NCI-H1105 treated with DMSO at 0.1 percent for 48 hours (cell line): ENCODE data around the gene PET100.

ENCODE experiments used
- DNase-seq: peaks from one replicate; lab custom pipeline; 2025; lab: John Stamatoyannopoulos, UW

PET100 gene

DNA sequence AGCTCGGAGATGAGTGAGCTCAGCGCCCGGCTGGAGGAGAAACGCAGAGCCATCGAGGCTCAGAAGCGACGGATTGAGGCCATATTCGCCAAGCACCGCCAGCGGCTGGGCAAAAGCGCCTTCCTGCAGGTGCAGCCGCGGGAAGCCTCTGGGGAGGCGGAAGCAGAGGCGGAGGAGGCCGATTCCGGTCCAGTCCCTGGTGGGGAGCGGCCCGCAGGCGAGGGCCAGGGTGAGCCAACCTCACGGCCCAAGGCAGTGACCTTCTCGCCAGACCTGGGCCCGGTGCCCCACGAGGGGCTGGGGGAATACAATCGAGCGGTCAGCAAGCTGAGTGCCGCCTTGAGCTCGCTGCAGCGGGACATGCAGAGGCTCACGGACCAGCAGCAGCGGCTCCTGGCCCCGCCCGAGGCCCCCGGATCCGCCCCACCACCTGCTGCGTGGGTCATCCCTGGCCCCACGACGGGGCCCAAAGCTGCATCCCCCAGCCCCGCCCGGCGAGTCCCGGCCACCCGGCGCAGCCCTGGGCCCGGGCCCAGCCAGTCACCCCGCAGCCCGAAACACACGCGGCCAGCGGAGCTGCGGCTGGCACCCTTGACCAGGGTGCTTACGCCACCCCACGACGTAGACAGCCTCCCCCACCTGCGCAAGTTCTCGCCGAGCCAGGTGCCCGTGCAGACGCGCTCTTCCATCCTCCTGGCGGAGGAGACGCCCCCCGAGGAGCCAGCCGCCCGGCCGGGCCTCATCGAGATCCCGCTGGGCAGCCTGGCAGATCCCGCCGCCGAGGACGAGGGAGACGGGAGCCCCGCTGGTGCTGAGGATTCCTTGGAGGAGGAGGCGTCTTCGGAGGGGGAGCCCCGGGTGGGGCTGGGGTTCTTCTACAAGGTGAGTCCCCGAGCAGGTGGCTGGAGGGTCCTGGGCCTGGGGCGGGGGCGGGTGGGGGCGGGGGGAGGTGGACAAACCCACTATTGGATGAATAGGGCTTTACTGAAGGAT is 17.0 kb upstream of the PET100 start:
- DNase-seq = no peak

DNA sequence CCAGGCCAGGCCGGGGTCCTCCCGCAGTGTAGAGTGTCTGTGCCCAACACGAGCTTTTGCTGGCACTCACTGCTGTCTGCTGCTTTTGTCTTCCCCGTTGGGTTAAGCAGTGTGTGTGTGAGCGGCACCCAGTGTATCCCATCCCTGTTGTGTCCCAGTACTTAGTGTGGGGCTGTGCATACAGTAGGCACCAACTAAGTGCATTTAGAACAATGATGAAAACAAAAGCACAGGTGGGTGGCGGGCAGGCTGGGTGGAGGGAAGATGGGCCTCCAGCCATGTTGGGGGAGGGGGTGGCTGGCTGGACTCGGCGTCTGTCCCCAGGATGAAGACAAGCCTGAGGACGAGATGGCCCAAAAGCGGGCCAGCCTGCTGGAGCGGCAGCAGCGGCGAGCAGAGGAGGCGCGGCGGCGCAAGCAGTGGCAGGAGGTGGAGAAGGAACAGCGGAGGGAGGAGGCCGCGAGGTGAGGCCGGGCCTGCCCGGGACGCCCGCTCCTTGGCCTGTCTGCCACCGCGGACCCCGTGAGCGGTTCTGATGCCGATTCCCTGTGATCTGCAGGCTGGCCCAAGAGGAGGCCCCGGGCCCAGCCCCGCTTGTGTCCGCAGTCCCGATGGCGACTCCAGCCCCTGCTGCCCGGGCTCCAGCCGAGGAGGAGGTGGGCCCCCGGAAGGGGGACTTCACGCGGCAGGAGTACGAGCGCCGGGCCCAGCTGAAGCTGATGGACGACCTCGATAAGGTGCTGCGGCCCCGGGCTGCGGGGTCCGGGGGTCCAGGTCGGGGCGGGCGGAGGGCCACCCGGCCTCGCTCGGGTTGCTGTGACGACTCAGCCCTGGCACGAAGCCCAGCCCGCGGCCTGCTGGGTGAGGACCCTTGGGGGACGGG is 14.5 kb upstream of the PET100 start:
- no peak for DNase-seq

DNA sequence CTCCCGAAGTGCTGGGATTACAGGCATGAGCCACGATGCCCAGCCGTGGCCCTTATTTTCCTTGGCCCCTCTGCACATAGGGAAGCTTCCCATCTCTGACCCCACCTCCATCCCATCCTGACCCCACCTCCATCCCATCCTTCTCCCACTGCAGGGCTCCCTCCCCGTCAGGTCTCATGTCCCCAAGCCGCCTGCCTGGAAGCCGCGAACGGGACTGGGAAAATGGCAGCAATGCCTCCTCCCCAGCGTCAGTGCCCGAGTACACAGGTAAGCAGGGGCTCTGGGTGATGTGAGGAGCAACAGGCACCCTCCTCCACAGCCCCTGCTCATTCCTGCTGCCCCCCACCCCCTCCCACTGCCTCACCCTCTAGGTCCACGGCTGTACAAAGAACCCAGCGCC is 12.4 kb upstream of the PET100 start:
- DNase-seq = no peak

DNA sequence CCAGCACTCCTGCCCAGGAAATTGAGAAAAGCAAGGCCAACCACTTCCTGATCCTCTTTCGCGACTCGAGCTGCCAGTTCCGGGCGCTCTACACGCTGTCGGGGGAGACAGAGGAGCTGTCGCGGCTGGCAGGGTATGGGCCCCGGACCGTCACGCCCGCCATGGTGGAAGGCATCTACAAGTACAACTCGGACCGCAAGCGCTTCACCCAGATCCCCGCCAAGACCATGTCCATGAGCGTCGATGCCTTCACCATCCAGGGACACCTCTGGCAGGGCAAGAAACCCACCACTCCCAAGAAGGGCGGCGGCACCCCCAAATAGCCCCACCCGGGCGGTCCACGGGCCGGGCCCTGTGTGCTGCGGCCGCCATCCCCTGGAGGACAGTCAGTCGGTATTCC is 11.9 kb upstream of the PET100 start:
- no peak for DNase-seq

DNA sequence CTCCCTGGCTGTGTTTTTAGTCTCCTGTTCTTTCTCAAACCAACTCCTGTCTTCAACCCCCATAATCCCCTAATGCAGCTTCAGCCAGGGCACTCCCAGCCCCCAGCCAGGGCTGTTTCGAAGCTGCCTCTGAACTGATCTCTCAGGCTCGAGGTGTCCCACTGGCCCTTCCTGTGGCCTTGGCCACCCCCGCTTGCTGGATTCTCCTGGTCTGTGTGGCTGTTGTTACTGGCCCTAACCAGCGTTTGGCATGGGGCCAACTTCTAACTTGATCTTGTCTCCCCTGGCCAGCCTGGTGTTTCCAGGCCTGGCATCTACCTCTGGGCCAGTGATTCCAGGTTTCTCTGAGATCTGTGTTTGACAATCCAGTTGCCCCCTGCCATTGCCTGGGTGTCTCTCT is 11.2 kb upstream of the PET100 start:
- no peak for DNase-seq

DNA sequence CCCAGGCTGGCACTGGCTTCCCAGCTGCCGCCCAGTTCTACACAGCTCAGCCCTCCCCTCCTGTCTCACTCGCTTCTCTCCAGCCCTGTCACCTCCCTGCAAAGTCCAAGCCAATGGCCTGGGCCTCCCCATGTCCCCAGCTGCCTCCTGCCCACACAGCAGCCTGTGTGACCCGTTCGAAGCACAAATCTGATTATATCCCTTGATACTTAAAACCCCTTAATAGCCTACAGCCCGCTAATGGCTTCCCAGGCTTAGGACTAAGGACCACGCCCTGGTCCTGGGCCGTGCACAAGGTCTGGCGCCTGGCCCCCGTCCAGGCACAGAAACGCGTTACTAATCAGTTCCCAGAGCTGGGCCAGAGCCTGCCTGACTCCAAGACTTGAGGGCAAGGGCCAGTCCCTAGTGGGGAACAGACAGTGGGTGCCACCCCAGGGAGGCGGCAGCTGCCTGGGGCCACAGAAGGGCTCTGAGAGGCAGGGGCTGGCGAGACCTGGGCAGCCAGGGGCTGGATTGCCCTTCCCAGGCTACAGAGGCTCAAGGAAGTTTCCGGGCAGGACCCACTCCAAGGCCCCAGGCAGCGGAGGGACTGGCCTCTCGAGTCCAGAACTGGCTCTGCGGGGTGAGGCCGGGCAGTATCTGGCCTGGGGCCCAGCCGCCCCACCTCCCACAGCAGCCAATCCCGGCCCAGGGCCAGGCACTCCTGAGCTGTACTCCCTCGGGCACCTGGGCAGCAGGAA is 10.7 kb upstream of the PET100 start:
- DNase-seq = no peak

DNA sequence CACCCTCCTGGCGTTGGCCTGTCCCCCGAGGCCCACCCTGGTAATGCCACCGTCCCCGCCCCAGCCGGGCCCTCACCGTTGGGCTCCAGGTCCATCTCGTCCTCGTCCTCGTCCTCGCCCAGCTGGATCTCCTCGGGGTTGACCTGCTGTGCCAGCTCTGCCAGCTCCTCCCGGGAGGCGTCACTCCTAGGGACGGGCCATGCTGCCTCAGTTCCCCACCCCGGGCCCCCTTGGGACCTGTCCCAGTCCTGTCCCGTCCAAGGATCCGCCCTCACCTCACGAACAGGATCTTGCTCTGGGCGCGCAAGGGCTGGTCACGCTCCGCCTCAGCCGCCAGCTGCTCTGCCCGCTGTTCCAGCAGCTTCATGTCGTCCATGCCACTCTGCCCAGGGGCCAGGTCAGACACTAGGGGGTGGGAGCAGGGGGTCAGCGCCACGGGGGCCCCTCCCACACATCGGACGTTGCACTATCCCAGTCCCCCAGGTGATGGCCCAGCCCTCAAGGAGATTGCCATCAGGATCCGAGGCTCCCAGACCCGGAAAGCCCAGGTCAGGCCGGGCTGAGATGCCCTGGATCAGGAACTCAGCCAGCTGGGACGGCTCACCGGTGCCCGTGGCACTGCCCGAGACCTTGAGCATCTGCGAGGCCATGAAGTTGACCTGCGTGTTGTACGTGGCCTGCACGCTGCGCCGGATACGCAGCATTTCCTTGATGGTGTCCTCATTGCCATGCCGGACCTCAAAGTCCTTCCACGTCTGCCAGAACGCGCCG is 9.7 kb upstream of the PET100 start:
- DNase-seq = no peak

DNA sequence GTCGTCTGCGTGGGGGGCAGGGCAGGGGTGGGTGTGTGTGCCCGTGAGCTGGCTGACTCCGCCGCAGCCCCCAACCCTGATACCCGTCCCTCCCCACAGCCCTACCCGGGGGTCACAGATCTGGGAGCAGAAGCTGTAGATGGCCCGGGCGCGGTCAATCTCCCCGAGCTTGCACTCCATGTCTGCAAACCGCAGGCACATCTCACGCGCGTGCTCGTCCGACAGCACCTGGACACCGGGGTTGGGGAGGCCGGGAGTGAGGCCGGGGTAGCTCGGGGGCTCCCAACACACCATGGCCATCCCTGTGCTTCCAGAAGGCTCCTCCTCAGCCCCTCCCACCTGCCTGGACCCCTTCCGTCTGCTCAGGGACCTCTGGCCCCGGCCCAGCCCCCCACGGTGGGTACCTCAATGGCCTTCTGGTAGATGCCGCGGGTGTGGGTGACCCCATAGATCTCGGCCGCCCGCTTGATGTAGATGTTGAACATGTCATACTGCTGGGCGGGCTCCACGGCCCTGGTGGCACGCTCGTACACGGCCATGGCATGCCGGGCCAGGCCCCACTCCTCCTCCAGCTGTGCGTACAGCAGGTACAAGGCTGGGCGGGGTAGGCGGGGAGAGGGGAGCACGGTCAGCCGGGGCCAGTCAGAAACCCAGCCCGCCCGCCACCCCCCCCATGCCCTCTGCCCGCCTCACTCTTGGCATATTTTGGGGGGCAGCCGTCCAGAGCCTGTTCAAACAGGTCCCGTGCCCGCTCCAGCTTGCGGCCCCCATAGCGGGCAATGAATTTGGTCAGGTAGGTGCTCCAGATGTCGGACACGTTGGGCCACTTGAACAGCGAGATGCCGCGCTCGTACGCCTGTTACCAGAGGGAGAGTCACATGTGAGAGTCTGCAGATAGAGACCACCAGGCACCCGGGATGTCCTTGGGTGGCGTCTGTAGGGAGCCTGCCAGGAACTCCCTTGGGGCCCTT is 8.9 kb upstream of the PET100 start:
- DNase-seq = no peak

DNA sequence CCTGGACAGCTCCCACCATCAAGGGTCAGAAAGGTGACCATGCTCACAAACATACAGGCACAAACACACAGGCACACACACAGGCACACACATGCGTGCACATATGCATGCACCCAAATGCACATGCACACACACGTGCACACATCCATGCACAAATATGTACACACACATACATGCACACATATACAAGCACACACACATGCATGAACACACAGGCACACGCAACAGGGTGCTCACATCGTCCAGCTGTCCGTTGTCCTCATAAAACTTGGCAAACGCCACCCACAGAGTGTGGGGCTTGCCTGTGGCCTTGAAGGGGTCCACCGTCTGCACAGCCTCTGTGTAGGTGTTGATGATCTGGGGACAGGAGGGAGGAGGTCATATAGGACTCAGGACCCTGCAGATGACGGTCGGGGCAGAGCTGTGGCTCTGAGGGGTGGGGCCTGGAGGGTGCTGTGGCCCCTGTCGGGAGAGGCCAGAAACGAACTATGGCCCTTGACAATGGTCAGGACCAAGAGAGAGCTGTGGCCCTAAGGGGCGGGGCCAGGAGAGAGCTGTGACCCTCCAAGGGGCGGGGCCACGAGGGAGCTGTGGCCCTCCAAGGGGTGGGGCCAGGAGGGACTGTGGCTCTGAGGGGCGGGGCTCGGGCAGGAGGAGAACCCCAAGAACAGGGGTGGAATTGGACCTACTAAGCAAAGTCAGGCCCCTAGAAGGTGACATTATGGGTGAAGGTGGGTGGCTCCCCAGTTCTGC is 6.5 kb upstream of the PET100 start:
- no peak for DNase-seq

DNA sequence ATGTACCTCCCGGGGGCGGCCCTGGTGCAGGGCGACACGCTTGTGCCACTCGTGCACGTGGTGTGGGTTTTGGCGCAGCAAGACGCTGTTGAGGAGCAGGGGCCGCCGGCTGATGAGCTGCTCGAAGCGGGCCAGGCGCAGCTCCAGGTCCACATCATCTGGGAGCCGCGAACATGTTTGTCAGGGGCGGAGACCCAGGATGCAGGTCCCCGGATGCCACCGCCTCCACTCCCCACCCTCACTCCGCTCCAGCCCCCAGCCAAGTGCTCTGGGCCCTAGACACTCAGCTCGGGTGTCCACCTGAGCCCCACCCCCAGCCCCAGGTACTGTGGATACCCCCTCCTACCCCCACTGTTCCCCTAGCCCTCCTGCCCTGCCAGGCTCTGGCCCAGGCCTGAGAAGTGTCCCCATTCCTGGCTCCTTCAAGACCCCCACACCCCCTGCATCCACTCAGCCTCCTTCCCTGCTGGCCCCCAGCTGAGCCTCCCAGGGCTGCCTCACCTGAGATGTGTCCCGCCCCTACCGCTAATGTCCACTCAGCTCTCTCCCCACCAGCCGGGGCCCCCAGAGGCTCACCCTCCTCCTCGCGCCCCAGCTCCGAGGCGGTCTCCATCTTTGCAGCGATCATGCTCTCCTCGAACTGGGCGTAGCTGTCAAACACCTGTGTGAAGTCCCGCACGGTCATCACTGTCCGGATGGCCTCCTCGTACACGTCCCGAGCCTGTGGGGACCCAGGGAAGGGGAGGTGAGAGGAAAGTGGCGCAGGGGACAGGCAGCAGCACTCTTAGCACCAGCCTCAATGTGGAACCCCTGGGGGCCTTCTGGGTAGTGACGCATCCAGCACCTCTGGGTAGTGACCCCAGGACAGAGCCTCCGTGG is 5.6 kb upstream of the PET100 start:
- no peak for DNase-seq

DNA sequence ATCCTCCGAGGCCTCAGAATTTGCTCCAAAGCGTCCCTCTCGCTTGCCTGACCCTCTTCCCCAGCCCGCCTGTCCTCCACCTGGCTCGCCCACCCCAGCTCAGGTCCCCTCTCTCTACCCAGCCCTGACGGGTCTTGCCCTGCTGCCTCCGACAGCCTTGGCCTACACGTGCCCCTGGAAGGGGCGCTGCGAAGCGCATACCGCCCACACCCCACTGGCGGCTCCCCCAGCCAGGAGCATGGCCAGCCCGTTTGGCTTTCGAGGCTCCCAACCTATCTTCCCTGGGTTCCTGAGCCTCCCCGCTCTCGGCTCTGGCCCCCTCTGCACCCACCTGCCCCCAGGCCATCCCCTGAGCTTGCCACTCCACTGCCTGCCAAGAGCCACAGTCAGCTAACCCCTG is 4.8 kb upstream of the PET100 start:
- no peak for DNase-seq

DNA sequence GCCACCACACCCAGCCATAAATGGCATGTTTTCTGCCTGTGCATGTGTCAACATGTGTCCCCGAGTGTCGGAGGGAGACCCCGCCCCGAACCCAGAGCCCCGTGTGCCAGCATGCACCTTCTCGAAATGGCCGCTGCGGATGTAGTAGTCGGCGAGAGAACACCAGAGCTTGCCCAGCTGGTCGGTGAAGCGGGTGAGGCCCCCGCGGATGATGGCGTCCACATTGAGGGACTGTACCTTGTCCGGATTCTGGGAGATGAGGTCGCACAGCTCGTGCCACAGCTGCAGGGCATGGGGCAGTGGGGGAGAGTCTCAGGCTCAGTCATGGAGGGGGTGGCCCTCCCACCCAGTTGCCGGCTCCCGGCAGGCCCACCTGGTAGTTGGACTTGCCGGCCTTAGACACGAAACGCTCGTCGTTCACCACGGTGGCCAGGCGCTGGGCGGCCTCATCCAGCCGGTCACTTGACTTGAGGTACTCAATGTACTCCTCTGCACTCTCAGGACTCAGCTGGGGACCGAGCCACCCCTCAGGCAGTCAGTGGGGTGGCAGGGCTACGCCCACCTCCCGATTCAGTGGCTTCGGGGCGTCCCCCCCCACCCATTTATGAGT is 3.7 kb upstream of the PET100 start:
- no peak for DNase-seq

DNA sequence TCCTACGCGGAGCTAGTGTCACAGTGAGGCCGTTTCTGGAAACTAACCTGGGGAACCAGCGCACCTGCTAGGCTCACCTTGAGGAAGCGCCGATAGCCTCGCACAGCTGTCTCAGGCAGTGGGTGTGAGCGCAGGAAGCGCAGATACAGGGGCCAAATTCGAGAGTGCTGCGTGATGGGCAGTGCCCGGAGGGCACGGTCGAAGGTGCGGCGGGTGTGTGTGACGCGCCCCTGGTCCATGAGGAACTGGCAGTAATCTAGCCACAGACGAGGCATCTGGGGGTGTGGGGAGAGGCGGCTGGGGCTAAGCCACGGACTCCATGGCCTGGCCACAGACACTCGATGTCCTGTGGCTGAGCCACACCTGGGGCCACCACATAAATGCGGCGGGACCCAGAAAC is 2.4 kb upstream of the PET100 start:
- DNase-seq = no peak

DNA sequence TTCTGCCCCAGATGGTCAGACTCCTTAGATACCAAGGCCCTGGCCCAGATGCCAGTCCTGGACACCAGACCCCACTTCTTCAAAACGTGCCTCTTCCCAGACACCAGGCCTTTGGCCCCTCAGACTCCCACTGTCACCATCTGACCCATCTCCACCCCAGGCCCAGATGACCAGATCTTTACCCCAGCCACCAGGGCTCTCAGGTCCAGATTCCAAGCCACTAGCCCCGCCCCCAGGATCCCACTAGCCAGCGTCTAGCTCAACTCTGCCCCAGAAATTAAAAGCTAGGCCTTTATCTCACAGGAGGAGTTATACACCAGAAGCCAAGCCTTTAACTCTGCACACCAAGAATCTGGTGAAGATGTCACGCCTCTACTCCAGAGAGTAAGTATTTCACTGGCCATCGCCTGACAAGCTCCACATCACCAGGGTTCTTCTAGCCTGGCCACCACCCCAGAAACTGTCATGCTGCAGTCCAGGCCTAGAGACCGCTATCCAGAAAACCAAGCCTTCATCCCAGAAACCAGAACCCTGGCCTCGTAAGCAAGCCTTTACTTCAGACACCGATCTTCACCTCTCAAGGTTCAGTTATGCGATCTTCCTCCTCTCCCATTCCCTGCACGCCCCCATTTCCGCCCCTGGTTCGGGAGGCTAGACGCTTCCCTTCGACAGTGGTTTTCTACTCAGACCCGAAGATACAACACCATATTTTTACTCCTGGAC is 843 bp upstream of the PET100 start:
- no peak for DNase-seq

DNA sequence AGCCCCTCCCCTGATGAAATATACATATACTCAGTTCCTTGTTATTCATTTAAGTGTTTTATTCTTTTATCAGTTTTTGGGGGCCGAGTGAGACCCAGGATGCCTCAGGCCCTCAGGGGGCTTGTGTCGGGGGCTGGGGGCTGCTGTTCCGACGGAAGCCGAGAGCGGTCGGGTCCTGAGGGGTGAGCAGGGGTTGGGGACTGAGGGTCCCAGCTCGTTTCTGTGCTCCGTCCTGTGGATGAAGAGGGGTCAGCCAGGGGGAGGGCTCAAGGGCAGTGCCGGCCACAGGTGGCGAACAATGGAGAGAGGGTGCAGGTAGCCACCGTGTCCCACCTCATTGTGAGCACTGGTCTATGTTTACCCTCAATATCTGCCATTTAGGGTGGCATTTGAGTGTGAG is 2.0 kb downstream of the PET100 start:
- DNase-seq = no peak

DNA sequence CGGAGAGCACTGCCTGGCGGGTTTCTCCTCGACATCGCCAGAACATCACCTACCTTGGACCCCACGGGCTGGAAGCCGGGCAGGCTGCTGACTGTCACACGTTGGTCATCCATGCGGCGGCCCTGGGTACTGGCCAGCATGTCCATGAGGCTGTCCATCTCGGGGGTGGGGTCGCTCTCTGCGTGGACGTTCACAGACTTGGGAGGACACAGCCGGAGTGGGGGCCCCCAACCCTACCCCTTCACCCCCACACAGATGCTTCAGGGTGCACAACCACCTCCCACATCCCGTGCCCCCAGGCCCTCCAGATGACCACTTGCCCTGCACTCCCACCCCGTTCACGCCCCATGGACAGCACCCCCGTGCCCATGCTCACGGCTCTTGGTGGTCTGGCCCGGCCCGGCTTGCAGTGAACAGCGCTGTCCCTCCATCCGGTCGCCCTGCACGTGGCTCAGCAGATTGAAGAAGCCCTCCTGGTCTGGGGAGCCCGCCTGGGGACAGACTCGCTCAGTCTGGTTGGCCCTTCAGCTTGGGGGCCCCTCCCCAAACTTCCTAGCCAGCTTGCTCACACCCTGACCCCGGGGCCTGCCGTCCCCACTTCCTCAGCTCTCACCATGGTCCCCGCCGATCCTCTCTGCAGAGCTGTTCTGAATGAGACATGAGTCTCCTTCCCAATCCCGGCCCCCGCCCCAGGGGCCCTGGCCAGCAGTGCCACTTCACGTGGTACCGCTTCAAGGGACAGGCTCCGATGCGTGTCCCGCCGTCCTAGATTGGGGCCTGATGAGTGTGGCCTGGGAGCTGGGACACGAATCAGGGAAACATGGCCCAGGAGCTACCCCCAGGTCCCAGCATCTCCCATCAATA is 3.0 kb downstream of the PET100 start:
- DNase-seq = no peak
